Measurements from ENCODE around the gene KRTCAP2.

GRCh38 chr1:155209312-155209721, 36.2 kb upstream of the KRTCAP2 start:
- TF ChIP-seq EZH2 (IDR thresholded peaks at IDR 0.05) (no peak), POLR2AphosphoS5 (IDR thresholded peaks at IDR 0.05; ENCODE audit: borderline replicate concordance, low read depth, low read length) (no peak; the same call in 1 of the 2 replicates)
